Heart right ventricle (tissue), 16 donors: ENCODE data around the gene GTF3C1. TPM values are rescaled to one million over a fixed set of nuclear protein-coding genes. Genes with fewer than 3 reads are reported as not detected.

Source experiments
- ATAC-seq, 8 donors: fragments of 200-7000 bp; cut with Tn5 transposase; one replicate each; pipeline ENCODE4 v1.9.1; 2020; ENCODE audit warnings: mild to moderate bottlenecking in 8 of 8, moderate library complexity in 8 of 8, moderate number of reproducible peaks in 1 of 8
- DNase-seq, 2 donors: peaks; one replicate each; pipeline ENCODE4 v3.0.0-alpha.2; 2020
- H3K27ac ChIP-seq, 10 donors: fragments of 200-600 bp; sonication (generic) in 2 of 10; one replicate each; pipeline versions ENCODE4 v1.5.0 to v1.8.0; 2020 to 2022; ENCODE audit warnings: mild to moderate bottlenecking in 3 of 10
- H3K27me3 ChIP-seq, 7 donors: fragments of 200-600 bp; one replicate each; pipeline ENCODE4 v1.8.0; 2021 to 2022; ENCODE audit warnings: mild to moderate bottlenecking in 2 of 7
- H3K36me3 ChIP-seq, 9 donors: fragments of 200-600 bp; sonication (generic) in 1 of 9; one replicate each; pipeline versions ENCODE4 v1.5.0 to v1.8.0; 2020 to 2022; ENCODE audit warnings: mild to moderate bottlenecking in 2 of 9
- H3K4me1 ChIP-seq, 9 donors: fragments of 200-600 bp; sonication (generic) in 1 of 9; one replicate each; pipeline versions ENCODE4 v1.5.0 to v1.8.0; 2020 to 2022; ENCODE audit warnings: mild to moderate bottlenecking in 4 of 9
- H3K4me3 ChIP-seq, 10 donors: fragments of 200-600 bp; sonication (generic) in 2 of 10; one replicate each; pipeline versions ENCODE4 v1.5.0 to v1.8.0; 2020 to 2022; ENCODE audit warnings: mild to moderate bottlenecking in 7 of 10, moderate library complexity in 2 of 10
- H3K9me3 ChIP-seq, 11 donors: fragments of 200-600 bp in 10 of 11; sonication (generic) in 2 of 11; one replicate each; pipeline versions ENCODE4 v1.5.0 to v1.8.0; 2013 to 2022; ENCODE audit warnings: mild to moderate bottlenecking in 2 of 11, control low read depth in 1 of 11, moderate library complexity in 1 of 11
- WGBS, 2 donors: extraction: QIAGEN DNeasy Blood & Tissue Kit; methylation state at CpG; one replicate each; pipeline ENCODE4 v1.1.7; 2013; ENCODE audit warnings: inconsistent platforms in 1 of 2; 5-methylcytosine and 5-hydroxymethylcytosine counted together
- intact Hi-C, 10 donors: fragments of 100-400 bp; cut with DNase I; formaldehyde crosslinking; loops; one replicate each; pipeline versions ENCODE4 v1.11.1 to v1.14.2; 2022
- polyA plus RNA-seq, 2 donors: library from polyadenylated mRNA; stranded (reverse); fragments of 200-250 nt; gene quantifications; one replicate each; pipeline ENCODE4 v1.2.3, GENCODE V29; 2013
- total RNA-seq, 10 donors: library from RNA; stranded (reverse); fragmentation: NEBNext Ultra II Directional in 3 of 10; extraction: Animal tissue kit (Norgen Biotek cat#: 25700) in 3 of 10; gene quantifications; one replicate each; pipeline versions ENCODE4 v1.2.1 to v1.2.4, GENCODE V29; 2021 to 2023
- TF ChIP-seq, protein P1 (sequence below), 9 donors: fragments of 200-600 bp; sonication (generic) in 2 of 9; IDR thresholded peaks; one replicate each; pipeline versions ENCODE4 v1.5.0 to v1.8.0; 2021 to 2022; ENCODE audit warnings: antibody characterized with exemption in 9 of 9, mild to moderate bottlenecking in 5 of 9, moderate library complexity in 1 of 9
- donor health status: Arrhythmogenic right ventricular cardiomyopathy.
- donor health status: ischemic (EF 13 %, LVEDD 7.1; RV severe dilation, severe dysfunction).
- donor health status: healthy with polysubstance abuse.
- donor health status: DM: no; HTN: yes; CAD: no.
- donor health status: DM: no; HTN: no; CAD: no.
- donor health status: ischemic (EF 25% LVEDD 6.9; RV normal size, moderate dysfunction).
- donor health status: ischemic (EF 25% LVEDD 5.7; RV mildly dilated, moderate dysfunction).
- donor health status: healthy.
- donor health status: DM: yes; HTN: yes; CAD: no.
- donor health status: Ischemic cardiomyopathy.
- donor health status: ischemic (EF 35%, LVEDD 5.7; RV mildly dilated, moderate dysfunction).
- donor health status: nonischemic (EF 11% LVEDD 7.7; RV severe dilation, severe dysfunction).
- donor health status: DM: yes; HTN: yes; CAD: no.
- donor health status: PGD.
- donor health status: ischemic (EF 29% LVEDD 5.4; RV normal size, mild dysfunction).
- donor health status: nonischemic (EF 23%, LVEDD 6.1; RV moderate dilation, normal function).

Gene GTF3C1
- total and polyA plus RNA-seq, 12 donors = 48.1 to 133 (median 62.8) TPM

DNA sequence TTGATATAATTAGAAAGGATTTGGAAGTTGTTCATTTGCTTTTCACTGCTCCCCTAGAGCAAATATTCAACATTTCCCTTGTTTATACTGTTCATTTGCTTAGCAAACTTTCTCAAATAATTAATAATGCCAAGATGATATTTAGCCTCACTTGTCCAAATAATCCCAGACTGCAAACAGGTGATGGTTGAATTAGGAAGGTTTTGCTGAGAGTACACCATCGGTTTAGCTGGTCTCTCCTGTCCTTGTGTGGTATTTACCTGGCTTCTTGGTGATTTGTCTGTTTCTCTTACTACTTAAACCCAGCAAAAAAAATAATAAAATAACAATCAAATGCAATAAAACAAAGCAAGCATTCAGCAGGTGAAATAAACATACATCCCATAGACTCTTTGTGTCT lies 6.8 kb upstream of the GTF3C1 start:
- no peak for DNase-seq
- 93 to 96% methylated on average over 1 of the region's 1 CpG for WGBS, 2 donors
- TF ChIP-seq, protein P1, sequence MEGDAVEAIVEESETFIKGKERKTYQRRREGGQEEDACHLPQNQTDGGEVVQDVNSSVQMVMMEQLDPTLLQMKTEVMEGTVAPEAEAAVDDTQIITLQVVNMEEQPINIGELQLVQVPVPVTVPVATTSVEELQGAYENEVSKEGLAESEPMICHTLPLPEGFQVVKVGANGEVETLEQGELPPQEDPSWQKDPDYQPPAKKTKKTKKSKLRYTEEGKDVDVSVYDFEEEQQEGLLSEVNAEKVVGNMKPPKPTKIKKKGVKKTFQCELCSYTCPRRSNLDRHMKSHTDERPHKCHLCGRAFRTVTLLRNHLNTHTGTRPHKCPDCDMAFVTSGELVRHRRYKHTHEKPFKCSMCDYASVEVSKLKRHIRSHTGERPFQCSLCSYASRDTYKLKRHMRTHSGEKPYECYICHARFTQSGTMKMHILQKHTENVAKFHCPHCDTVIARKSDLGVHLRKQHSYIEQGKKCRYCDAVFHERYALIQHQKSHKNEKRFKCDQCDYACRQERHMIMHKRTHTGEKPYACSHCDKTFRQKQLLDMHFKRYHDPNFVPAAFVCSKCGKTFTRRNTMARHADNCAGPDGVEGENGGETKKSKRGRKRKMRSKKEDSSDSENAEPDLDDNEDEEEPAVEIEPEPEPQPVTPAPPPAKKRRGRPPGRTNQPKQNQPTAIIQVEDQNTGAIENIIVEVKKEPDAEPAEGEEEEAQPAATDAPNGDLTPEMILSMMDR (IDR thresholded peaks at IDR 0.05) = no peak
- no peak overlapping the region for H3K27ac ChIP-seq
- no peaks in the 10 kb centered on the region for H3K9me3 ChIP-seq
- intact Hi-C loops = no loop called here
- H3K4me1 ChIP-seq = peaks cover 0 to 19% (median 9%) of the 10 kb centered on the region in 9 donors
- no peak for ATAC-seq
- no peak overlapping the region for H3K4me3 ChIP-seq
- H3K36me3 ChIP-seq = peaks cover 0 to 16% (median 0%) of the 10 kb centered on the region in 9 donors
- H3K27me3 ChIP-seq = no peaks in the 10 kb centered on the region

DNA sequence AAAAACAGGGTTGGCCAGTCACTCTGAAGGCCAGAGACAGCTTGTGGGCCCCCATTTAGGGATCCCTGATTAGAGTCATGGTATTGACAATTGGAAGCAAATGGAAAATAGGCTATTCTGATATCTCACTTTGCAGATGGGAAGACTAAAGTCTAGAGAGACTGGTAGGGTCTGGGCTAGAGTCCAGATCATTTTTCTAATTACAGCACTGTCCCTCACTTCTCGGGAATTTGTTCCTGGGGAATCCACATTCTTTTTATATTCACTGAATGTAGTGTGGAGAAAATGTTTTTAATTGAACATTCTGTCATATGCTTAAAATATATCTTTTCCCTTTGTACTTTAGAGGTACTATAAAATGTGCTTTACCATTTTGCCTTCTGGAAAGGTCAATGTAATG lies 1.3 kb upstream of the GTF3C1 start:
- ATAC-seq = no peak
- intact Hi-C loops = no loop called here
- no peak for DNase-seq
- no peaks in the 10 kb centered on the region for H3K27me3 ChIP-seq
- H3K4me3 ChIP-seq = peak overlapping the region in 6 of 10 donors; percentile 75 to 93 (median 84)
- peaks cover 5 to 46% (median 39%) of the 10 kb centered on the region in 9 donors for H3K4me1 ChIP-seq
- TF ChIP-seq, protein P1 (IDR thresholded peaks at IDR 0.05) = no peak
- no peaks in the 10 kb centered on the region for H3K9me3 ChIP-seq
- peaks cover 0 to 6% (median 0%) of the 10 kb centered on the region in 9 donors for H3K36me3 ChIP-seq
- WGBS, 2 donors = 10 to 16% methylated on average over 1 of the region's 1 CpG
- peak overlapping the region in 8 of 10 donors; percentile 57 to 92 (median 88) for H3K27ac ChIP-seq

DNA sequence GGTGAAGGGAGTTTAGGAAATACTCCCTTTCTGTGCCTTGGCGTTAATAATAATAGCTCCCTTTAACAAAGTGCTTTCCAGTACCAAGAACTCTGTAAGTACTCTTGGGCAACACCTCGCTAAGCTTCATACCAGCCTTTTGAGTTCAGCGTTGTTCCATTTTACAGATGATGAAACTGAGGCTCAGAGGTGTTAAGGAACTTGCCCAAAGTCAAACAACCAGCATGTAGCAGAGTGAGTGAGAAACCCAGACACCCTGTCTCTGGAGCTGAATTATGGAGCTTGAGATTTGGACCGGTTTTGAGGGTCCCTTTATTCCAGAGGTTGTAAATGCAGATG lies 838 bp upstream of the GTF3C1 start:
- TF ChIP-seq, protein P1 (IDR thresholded peaks at IDR 0.05) = no peak

DNA sequence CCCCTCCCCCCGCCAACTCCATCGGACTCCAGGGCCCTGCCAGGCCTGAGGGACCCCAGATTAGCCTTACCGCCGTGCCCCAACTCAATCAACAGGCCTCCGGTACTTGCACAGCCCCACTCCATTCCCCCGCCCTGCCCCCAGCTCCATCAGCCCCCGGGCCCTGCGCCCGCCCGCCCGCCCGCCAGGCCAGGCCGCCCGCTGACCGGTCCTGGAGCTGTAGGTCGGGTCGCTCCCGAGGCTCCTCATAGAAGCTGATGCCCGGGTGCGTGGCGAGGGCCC lies 308 bp downstream of the GTF3C1 start:
- TF ChIP-seq, protein P1 (IDR thresholded peaks at IDR 0.05) = no peak
- peaks cover 0 to 21% (median 10%) of the 10 kb centered on the region in 9 donors for H3K36me3 ChIP-seq
- ATAC-seq (peak; percentile 50 to 73 (median 60)), DNase-seq (peak in 1 of 2 donors; percentile 35)
- H3K27ac ChIP-seq = peak overlapping the region; percentile 31 to 92 (median 87)
- peak overlapping the region; percentile 53 to 93 (median 82) for H3K4me3 ChIP-seq
- intact Hi-C loops = loop anchor here in 1 of 10 donors (2.0 kb wide), 1 partner anchor 17 kb away; no protein-coding TSS in a partner anchor
- H3K27me3 ChIP-seq = no peaks in the 10 kb centered on the region
- H3K9me3 ChIP-seq = no peaks in the 10 kb centered on the region
- H3K4me1 ChIP-seq = peaks cover 8 to 46% (median 39%) of the 10 kb centered on the region in 9 donors
- 0 to 1% methylated on average over 21 of the region's 21 CpGs for whole genome bisulfite sequencing, 2 donors

More for the DNA sequence above, 838 bp upstream of the GTF3C1 start:
- H3K27ac ChIP-seq = peak overlapping the region; percentile 57 to 92 (median 84)
- 32 to 36% methylated on average over 4 of the region's 4 CpGs for WGBS, 2 donors
- no peak for ATAC-seq
- peak overlapping the region; percentile 53 to 93 (median 78) for H3K4me3 ChIP-seq
- peaks cover 0 to 9% (median 0%) of the 10 kb centered on the region in 9 donors for H3K36me3 ChIP-seq
- H3K27me3 ChIP-seq = no peaks in the 10 kb centered on the region
- no peak for DNase-seq
- intact Hi-C loops = no loop called here
- H3K9me3 ChIP-seq = no peaks in the 10 kb centered on the region
- peaks cover 8 to 46% (median 39%) of the 10 kb centered on the region in 9 donors for H3K4me1 ChIP-seq
